Measurements from ENCODE around the gene PPP2R1B.

PPP2R1B gene

DNA sequence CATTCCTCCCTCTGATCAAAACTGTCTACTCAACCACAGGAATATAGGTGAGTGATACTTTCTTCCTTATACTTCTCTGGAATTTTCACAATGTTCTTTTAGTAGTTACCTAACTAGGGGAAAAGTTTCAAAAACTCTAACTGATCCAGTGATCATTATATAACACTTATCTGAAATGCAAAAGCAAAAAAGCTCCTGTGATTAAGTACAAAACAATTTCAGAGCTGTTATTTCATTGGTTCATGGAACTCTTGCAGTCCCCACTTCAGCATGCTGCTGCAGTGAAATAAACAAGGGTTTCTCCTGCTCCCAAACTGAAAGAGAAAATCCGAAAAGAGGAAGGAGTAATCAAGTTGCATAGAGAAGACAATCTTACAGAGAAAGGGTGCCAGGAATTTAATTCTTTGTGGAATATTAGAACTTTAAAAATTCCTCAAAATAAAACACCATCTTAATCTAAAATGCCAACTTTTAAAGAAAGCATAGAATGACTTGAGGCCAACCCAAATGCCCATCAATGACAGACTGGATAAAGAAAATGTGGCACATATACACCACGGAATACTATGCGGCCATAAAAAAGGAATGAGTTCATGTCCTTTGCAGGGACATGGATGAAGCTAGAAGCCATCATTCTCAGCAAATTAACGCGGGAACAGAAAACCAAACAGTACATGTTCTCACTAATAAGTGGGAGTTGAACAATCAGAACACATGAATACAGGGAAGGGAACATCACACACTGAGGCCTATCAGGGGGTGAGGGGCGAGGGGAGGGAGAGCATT is 20.3 kb downstream of the PPP2R1B start:
- DNase-seq: no peak

DNA sequence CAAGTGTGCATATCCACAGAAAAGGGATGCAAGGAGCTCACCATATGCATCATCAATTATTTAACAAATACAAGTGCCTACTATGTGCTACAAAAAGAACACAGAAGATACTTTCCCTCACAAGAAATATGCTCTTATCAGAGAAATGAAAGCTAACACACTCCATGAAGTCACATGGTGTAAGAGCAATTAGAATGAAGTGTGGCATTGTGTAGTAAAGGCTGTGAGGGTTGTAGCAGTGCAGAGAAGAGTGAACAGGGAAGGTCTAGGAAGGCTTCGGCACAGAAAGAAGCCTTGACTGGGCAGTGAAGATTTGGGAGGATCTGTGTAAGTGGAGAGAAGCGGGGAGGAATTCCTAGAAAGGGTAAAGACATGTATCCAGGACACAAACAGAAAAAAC is 22.5 kb downstream of the PPP2R1B start:
- no peak for DNase-seq

DNA sequence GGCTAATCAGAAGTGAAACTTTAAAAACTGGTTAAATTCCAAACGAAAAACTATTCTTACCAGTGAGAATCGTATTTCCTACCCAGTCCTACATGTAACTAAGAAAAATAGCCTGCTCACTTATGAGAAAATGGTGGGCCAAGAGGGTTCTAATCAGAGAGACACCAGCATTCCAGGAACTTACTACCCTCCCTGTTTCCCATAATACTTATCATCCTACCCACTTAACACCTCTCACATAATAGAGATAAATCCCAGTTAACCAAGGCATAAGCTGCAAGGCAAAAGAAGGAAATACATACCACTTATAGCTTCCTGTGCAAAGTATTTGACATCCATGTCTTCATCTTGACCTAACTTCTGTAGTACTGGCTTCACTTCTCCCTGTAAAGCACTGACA is 24.4 kb downstream of the PPP2R1B start:
- DNase-seq: no peak

DNA sequence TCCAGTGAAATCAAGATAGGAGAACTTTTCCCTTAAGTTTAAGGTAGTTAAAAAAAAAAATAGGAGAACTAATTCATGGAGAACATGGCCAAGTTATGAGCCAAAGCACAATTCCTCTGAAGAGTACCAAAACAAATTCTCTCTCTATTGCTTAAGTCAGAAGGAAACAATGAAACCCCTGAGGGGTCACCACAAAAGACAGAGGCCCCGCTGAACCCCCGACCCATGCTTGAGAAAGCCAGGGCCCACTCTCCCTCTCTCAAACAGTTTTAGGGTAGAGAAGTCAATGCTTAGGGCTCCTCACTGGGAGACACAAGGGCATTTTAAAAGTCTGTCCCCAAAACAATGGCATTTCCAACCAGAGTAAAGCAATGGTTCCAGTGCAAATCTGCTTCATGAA is 26.9 kb downstream of the PPP2R1B start:
- no peak for DNase-seq

DNA sequence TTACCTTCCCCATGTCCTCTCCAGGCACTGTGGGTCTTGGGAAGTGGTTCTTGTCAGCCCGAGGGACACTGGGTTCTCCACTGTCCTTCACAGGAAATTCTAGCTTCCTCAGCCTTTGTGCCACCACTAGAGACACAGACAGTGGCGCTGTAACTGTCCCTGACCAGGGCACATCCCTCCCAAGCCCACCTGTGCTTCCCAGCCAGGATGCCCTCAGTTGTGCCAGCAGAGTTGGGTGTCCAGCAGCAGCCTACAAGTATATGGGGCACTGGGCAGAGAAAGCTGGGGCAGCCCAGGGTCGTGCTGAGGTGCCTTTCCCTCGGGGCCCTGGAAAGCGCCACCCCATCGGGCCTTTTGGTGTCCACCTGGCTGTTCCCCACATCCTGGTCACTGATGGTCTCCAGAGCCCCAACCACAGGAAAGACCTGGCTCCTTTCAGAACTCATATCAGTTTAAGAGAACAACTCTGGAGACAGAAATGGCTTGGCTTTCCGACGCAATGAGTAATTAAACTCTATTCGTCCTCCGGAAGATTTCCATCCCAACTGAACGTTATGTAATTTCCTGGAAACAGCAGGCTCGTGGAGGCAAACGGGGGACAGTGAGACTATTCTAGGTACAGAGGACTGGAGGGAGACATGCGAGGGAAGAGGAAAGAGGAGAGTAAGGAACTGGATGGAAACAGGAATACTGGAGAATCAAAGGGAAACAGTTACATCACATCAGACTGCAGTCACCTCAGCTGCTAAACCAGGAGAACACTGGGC is 28.6 kb downstream of the PPP2R1B start:
- DNase-seq: no peak

DNA sequence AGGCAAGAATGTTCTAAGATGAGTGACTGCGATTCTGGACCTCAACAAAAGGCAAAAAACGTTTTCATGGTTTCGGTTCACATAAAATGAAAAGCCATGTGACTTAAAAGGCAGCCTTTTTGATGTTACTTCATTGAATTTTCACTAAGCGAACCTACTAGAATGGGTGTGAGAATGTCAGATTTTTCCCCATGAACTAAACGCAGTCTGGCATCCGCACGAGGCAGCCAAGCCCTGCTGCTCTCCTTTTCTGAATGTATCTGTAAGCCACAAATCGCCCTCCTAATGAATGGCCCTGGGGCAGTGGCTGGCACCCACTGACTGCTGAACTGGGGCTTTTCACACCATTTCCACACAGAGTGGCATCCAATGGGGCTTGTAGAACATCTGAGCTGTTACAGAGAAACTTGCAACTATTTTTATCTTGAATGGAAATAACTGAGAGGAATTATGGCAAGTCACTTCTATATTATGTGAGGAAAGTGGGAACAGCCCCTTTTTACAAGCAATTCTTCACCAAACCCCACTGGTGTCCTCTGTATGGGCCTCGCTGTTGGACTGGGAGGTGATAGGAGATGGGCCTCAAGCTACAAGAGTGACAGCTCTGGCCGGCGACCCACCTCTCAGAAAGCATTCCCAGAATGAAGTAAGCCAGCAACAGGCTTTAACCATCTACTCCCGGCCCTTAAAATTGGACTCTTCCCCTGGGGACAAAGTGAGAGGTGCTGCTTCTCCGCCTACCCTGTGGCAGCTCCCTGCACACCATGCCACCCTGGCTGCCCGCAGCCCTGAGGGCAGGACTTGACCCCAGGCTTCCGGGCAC is 29.4 kb downstream of the PPP2R1B start:
- DNase-seq: no peak

DNA sequence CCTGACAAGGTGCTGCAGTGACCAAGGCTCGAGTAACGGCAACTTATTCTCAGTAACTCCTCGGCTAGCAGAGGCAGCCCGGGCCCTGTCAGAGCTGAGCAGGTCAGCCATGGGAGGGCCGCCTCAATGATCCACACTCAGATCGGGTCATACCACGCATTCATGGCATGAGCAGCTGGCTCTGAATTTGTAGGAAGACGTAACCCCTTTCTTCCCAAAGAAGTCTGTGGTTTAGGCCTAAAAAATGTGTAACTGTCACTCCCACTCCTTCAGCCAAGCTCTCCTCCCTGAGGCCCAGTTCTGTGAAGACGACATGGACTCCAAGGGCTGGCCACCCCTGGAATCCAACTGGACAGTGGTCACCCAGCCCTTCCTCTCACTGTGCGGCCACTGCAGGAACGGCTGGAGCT is 30.0 kb downstream of the PPP2R1B start:
- DNase-seq: no peak

DNA sequence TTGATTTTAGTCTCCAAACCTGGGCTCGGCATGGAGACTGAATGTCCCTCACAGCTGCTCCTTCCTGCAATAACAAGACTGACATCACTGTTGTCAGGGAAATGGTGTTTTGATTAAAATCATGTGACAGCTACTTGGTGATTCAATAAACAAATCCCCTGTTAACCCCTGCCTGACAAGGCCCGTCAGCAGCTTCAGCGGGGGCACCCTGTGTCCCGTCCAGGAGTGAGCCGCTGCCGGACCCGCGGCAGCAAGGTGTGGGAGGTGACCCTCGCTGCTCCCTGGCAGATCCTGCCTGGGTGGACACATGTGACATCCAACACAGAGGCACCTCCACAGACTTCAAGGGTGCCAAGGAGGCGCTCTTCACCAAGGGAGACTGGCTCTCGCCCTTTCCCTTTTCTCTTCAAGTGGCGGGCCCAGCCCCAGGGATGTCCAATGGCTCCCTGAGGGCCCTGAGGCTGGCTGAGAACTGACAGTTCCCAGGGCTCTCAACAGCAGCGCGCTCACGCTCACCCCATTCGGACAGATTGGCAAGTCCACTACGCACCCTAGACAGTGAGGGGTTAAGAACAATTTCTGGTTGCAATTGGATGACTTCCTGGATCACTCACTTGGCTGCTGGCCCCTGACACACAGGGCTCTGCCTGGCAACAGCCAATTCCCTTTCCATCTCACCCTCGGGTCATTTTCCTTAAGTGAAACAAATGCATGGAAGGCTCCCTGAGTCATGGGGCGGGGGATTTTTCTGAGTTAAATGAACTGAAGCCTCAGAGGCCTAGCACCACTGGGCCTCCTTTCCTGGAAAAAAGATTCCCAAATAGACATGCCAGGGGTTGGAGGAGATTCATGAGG is 30.7 kb downstream of the PPP2R1B start:
- peak; percentile 42 for DNase-seq

DNA sequence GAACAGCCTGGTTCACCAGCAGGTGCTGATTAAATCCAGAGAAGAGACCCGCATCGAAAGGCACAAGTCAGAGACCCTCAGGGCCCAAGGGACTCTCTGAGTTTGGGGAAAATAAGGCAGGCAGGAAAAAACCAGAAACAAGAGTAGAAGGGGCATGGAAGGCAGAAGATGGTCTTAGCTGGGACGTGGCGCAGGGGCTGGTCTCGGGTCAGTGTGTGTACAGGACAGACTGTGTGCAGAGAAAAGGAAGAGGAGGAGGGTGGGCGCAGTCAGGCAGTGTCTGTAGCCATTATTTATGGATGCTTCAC is 31.3 kb downstream of the PPP2R1B start:
- no peak for DNase-seq

DNA sequence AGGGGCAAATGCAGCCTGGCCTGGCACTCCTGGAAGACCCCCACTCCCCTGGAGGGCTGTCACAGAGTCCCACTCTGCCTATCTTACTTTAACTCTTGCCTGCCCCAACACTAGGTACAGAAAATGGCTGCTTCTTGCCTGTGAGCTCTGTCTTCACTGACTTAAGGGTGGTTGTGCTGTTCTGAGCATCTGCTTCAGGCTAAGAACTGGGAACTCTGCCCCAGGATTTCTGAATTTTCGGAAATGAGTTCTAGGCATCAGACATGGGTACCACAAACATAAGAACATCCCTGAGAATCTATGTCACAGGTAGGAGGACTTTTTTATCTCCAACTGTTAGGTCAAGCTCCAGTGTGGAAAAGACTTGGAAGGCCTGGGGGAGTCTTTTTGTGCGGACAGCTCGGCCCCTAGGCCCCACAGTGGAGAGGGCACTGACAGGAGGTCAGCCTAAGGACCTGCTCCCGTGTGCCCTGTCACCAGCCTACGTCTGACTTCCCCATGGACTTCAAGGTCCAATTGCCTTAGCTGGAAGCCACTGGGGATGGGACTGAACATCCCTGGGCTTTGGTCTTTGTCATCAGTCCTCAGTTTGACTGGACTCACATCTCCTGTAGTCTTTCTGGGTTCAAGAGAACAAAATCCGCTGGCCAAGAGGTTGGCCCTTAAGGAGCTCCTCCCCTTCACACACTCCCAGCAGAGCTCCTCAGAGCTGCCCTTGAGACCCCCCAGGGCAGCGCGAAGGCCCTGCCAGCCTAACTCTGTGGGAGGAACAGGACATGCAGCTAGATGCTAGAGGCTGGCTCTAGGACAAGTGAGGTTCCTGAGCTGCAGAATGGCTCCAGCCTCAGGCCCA is 31.9 kb downstream of the PPP2R1B start:
- DNase-seq: no peak

DNA sequence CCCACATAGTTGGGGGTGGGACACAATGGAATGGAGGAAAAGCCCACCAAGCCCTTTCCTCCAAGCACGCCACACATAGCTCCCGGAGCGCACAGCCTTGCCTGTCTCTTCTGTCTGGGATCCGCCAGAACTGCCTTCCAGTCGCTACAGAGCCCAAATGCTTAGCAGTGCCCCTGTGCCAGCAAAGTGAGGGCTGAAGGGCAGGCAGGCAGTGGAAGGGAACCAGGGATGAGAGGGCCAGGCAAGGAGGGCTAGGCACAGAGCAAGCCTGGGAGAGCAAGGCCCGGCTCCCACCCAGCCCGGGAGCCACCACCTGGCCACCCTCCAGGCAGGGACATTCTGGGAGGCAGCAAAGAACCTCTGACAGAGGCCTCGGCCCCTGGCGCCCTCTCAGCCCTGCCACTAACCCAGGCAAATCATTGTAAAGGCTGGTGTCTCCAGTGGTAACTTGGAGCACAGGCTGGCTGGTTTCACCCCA is 32.5 kb downstream of the PPP2R1B start:
- no peak for DNase-seq

DNA sequence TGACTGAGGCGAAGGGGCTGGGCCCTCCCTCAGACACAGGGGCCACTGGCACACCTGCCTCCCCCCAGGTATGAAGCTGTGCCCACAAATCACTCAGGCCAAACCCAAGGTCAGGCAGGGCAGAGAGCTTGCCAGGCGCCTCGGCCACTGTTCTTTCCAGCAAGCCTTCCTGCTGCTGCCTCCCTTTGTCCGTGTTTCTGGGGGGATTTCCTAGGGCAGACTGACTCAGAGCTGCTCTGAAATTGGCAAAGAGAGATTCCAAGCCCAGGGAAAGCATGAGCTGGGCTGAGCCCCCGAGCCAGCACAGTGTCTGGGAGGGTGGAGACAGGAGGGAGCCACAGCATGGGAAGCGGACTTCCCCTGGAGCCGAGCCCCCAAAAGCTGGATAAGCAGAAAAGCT is 33.2 kb downstream of the PPP2R1B start:
- DNase-seq: no peak

DNA sequence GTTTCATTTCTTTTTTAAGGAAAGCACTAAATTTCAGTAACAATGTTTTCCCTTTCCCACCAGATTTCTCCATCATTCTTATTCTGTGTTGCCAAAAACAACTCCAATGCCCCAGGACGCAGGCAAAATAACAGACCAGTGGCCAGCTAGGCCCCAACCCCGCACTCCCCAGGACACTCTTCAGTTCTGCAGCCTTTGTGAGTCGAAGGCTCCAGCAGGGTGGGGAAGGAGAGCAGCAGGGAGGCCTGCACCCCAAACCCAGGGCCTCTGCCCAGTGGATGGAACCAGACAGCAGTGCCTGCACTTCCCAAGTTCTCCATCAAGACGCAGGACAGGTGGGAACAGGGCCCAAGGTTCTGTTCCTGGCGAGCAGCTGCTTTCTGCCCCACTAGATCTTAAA is 34.4 kb downstream of the PPP2R1B start:
- DNase-seq: no peak

DNA sequence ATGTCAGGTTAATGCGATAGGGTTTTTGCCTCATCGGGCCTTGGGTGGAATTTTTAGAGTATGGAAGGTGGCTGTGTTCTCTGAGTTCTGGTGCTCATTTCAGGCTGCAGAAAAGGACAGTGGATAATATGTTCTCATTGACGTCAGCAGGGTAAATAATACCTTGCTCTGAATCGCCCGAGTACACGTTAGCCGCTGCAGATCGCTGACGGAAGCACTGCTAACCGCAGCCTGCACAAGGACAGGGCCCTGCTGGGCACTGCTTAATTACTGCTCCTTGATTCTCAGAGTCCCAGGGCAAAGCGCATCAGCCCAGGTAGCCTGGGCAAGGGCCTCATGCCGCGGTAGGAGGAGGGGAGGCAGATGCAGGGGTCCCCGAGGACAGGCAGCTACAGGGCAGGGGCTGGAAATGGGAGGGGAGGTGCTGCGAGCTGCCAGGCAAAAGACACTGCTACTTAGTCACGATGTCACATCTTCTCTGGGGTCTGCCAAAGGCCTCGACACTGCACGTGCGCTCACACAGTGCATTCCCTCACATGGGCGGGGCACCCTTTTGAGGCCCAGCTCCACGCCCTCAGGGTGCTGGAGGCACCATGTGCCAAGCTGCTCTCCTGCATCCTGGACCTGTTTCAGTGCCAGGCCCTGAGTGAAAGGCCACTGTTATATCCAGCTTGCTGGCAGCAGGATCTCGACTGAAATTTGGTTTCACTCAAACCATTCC is 35.2 kb downstream of the PPP2R1B start:
- peak; percentile 41 for DNase-seq

DNA sequence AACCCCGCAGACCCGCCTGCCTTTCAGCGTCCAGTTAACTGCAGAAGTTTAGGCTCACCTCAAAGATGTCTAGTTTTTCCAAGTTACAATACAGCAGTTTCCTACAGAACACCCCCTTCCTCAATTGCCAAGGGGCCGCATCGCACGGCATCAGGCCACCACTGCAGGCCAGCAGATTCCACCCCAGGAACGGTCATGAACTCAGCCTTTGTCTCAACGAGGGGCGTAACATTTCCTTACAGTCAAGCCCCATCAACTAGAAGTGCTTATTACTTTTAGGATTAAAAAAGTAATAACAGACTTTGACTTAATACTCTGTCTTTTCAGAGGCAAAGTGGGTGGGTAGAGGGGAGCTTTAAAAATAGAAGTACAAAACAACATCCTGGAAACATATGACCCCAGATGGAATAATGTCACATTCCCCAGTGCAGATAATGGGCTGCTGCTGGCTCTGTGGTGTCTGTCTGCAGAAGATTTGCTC is 36.3 kb downstream of the PPP2R1B start:
- no peak for DNase-seq

DNA sequence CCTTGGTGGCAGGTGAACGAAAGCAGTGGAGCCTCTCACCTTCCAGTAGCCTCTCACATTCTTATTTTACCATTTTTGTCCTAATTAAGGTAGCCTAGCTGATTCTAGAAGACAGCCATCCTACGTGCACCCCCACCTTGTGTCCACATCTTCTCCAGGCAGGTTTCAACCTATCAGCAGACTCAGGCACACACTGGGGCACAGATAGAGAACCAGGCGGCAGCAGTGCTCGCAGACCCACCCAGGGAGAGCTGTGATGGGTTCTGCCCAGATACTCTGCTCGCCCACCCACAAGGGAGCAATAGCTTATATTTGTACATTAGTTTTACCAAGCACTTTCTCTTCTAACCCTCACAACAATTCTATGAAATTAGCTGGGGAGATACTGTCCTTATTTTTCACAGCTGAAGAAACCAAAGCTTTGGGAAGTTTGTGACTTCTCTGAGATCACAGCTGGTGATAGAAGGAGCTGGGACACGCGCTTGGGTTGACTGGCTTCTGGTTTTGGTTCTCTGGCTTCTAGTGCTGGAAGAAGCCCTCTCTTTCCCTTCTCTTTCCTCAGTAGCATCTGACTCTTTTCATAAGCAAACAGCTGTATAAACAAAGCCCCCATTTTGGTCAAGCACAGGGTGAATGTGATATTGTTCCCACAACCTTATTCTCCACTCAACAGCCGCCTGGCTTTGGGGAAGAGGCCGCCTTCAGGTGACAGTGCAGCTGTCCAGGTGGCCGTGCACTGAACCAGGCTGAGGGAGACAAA is 36.9 kb downstream of the PPP2R1B start:
- no peak for DNase-seq

DNA sequence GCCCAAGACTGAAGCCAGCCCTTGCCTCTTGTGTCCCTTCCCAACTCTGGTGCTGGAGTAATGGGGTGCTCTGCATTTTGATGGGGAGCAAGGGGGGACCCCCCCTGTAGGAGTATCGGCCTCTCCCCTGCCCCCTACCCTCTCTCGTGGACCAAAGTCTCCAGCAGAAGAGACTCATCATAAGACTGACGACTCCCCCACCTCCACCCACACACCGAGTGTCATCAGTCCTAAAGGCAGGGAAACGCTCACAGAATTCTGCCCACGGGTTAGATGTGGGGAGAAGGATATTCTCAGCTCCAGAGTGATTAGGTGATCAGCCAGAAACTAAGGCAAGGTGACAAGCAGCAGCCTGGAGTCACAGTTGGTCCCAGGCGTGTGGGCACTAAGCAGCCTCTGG is 38.8 kb downstream of the PPP2R1B start:
- DNase-seq: no peak

DNA sequence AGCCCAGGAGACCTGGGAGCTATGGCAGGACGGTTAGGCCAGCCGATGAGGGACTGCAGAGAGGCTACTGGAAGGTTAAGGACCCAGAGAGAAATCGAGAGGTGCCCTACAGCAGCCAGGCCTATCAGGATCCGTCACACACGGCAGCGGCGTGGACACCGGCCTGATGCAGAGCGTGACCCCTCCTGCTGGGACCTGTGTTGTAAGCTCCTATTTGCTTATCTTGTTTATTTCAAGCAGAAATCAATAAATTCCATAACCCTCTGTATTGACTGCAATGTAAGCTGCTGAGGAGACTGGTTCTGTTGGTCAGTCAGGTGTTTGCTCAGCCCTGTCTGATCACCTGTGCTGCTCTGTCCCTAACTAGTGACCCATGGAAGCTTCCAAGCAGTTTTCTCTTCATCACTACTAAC is 39.9 kb downstream of the PPP2R1B start:
- DNase-seq: no peak

DNA sequence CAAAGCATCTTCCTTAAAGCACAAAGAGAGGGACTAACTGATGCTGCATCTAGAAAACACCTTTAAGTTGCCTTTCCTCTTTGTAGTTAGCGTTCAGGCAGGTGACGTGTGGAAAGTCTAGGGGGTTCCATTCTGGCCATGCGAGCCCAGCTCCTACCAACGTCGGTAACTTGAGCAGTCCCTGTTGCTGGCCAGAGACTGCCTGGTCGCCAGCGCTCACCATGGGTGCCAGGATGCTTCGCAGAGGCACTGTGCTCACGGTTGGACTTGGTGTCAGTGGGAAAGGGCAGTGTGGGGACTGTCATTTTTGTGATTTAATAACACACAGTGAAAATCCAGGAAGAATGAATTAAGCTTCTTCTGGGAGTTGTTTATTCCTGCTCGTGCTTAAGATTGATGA is 40.6 kb downstream of the PPP2R1B start:
- DNase-seq: no peak

DNA sequence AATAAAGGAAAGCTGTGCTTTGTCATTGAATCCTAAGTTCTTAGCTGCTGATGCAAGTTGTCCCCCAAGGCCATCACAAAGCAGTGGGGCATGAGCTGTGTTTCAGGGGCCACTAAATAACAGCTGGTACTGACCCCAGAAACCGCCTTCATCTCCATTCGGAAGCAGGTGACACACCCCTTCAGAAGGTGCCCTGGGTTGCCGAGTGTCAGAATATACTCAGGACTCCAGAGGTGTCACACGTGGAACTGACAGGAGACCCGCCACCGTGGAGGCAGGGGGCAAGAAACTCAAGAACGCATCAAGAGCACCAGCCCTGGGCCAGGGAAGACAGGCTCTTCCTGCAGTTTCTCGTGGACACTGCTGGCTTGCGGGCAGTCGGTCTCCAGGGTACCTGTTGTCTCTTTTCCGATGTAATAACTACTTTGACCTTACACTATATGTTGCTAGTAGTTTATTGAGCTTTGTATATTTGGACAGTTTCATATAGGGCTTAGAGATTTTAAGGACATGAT is 41.5 kb downstream of the PPP2R1B start:
- no peak for DNase-seq
